Heart right ventricle (tissue), 16 donors: ENCODE measurements around the gene ARHGEF17. TPM values are rescaled to one million over a fixed set of nuclear protein-coding genes. Genes with fewer than 3 reads are reported as not detected.

ENCODE experiments used
- ATAC-seq, 8 donors: fragments of 200-7000 bp; cut with Tn5 transposase; one replicate each; pipeline ENCODE4 v1.9.1; 2020; ENCODE audit warnings: mild to moderate bottlenecking in 8 of 8, moderate library complexity in 8 of 8, moderate number of reproducible peaks in 1 of 8
- DNase-seq, 2 donors: peaks; one replicate each; pipeline ENCODE4 v3.0.0-alpha.2; 2020
- H3K27ac ChIP-seq, 10 donors: fragments of 200-600 bp; sonication (generic) in 2 of 10; one replicate each; pipeline versions ENCODE4 v1.5.0 to v1.8.0; 2020 to 2022; ENCODE audit warnings: mild to moderate bottlenecking in 3 of 10
- H3K27me3 ChIP-seq, 7 donors: fragments of 200-600 bp; one replicate each; pipeline ENCODE4 v1.8.0; 2021 to 2022; ENCODE audit warnings: mild to moderate bottlenecking in 2 of 7
- H3K36me3 ChIP-seq, 9 donors: fragments of 200-600 bp; sonication (generic) in 1 of 9; one replicate each; pipeline versions ENCODE4 v1.5.0 to v1.8.0; 2020 to 2022; ENCODE audit warnings: mild to moderate bottlenecking in 2 of 9
- H3K4me1 ChIP-seq, 9 donors: fragments of 200-600 bp; sonication (generic) in 1 of 9; one replicate each; pipeline versions ENCODE4 v1.5.0 to v1.8.0; 2020 to 2022; ENCODE audit warnings: mild to moderate bottlenecking in 4 of 9
- H3K4me3 ChIP-seq, 10 donors: fragments of 200-600 bp; sonication (generic) in 2 of 10; one replicate each; pipeline versions ENCODE4 v1.5.0 to v1.8.0; 2020 to 2022; ENCODE audit warnings: mild to moderate bottlenecking in 7 of 10, moderate library complexity in 2 of 10
- H3K9me3 ChIP-seq, 11 donors: fragments of 200-600 bp in 10 of 11; sonication (generic) in 2 of 11; one replicate each; pipeline versions ENCODE4 v1.5.0 to v1.8.0; 2013 to 2022; ENCODE audit warnings: mild to moderate bottlenecking in 2 of 11, control low read depth in 1 of 11, moderate library complexity in 1 of 11
- CTCF ChIP-seq, 9 donors: fragments of 200-600 bp; sonication (generic) in 2 of 9; IDR thresholded peaks; one replicate each; pipeline versions ENCODE4 v1.5.0 to v1.8.0; 2021 to 2022; ENCODE audit warnings: antibody characterized with exemption in 9 of 9, mild to moderate bottlenecking in 5 of 9, moderate library complexity in 1 of 9
- WGBS, 2 donors: extraction: QIAGEN DNeasy Blood & Tissue Kit; methylation state at CpG; one replicate each; pipeline ENCODE4 v1.1.7; 2013; ENCODE audit warnings: inconsistent platforms in 1 of 2; 5-methylcytosine and 5-hydroxymethylcytosine counted together
- intact Hi-C, 10 donors: fragments of 100-400 bp; cut with DNase I; formaldehyde crosslinking; loops; one replicate each; pipeline versions ENCODE4 v1.11.1 to v1.14.2; 2022
- polyA plus RNA-seq, 2 donors: library from polyadenylated mRNA; stranded (reverse); fragments of 200-250 nt; gene quantifications; one replicate each; pipeline ENCODE4 v1.2.3, GENCODE V29; 2013
- total RNA-seq, 10 donors: library from RNA; stranded (reverse); fragmentation: NEBNext Ultra II Directional in 3 of 10; extraction: Animal tissue kit (Norgen Biotek cat#: 25700) in 3 of 10; gene quantifications; one replicate each; pipeline versions ENCODE4 v1.2.1 to v1.2.4, GENCODE V29; 2021 to 2023
- donor health status: Arrhythmogenic right ventricular cardiomyopathy.
- donor health status: ischemic (EF 13 %, LVEDD 7.1; RV severe dilation, severe dysfunction).
- donor health status: healthy with polysubstance abuse.
- donor health status: DM: no; HTN: yes; CAD: no.
- donor health status: DM: no; HTN: no; CAD: no.
- donor health status: ischemic (EF 25% LVEDD 6.9; RV normal size, moderate dysfunction).
- donor health status: ischemic (EF 25% LVEDD 5.7; RV mildly dilated, moderate dysfunction).
- donor health status: healthy.
- donor health status: DM: yes; HTN: yes; CAD: no.
- donor health status: Ischemic cardiomyopathy.
- donor health status: ischemic (EF 35%, LVEDD 5.7; RV mildly dilated, moderate dysfunction).
- donor health status: nonischemic (EF 11% LVEDD 7.7; RV severe dilation, severe dysfunction).
- donor health status: DM: yes; HTN: yes; CAD: no.
- donor health status: PGD.
- donor health status: ischemic (EF 29% LVEDD 5.4; RV normal size, mild dysfunction).
- donor health status: nonischemic (EF 23%, LVEDD 6.1; RV moderate dilation, normal function).

Gene ARHGEF17
- total and polyA plus RNA-seq, 12 donors: 38.6 to 67.4 (median 51.2) TPM

- H3K4me1 ChIP-seq: peaks cover 37 to 94% (median 56%) of the 10 kb centered on the region in 9 donors
- peaks cover 0 to 13% (median 0%) of the 10 kb centered on the region in 9 donors for H3K36me3 ChIP-seq
- no peaks in the 10 kb centered on the region for H3K27me3 ChIP-seq
- peak overlapping the region; percentile 45 to 90 (median 78) for H3K27ac ChIP-seq
- intact Hi-C loops: loop anchor here in 8 of 10 donors (1.0 to 2.0 kb wide), 3 partner anchors 28 to 40 kb away; no protein-coding TSS in a partner anchor
- ATAC-seq (peak; percentile 46 to 83 (median 63)), DNase-seq (peak; percentile 88 to 89)
- H3K9me3 ChIP-seq: no peaks in the 10 kb centered on the region
- peak; percentile 96 to 100 (median 99) for TF ChIP-seq CTCF (IDR thresholded peaks at IDR 0.05)
- H3K4me3 ChIP-seq: peak overlapping the region in 4 of 10 donors; percentile 9 to 25 (median 18)
- WGBS, 2 donors: 0 to 6% methylated on average over 4 of the region's 4 CpGs
Measured at GRCh38 chr11:73335204-73335923, 27.3 kb downstream of the ARHGEF17 start.

GRCh38 chr11:73337846-73338245 is 29.8 kb downstream of the ARHGEF17 start:
- H3K27ac ChIP-seq: peak overlapping the region in 2 of 10 donors; percentile 25 to 38
- no peak for TF ChIP-seq CTCF (IDR thresholded peaks at IDR 0.05)
- H3K27me3 ChIP-seq: no peaks in the 10 kb centered on the region
- DNase-seq (no peak), ATAC-seq (no peak)
- H3K4me3 ChIP-seq: no peak overlapping the region
- intact Hi-C loops: loop anchor here in 1 of 10 donors (2.0 kb wide), 1 partner anchor 33 kb away; no protein-coding TSS in a partner anchor
- peaks cover 0 to 13% (median 0%) of the 10 kb centered on the region in 9 donors for H3K36me3 ChIP-seq
- H3K9me3 ChIP-seq: no peaks in the 10 kb centered on the region
- WGBS, 2 donors: 76 to 89% methylated on average over 2 of the region's 2 CpGs
- H3K4me1 ChIP-seq: peaks cover 26 to 88% (median 42%) of the 10 kb centered on the region in 9 donors

- Histone ChIP-seq H3K4me3 (no peak overlapping the region), H3K27me3 (no peaks in the 10 kb centered on the region), H3K27ac (peak overlapping the region in 2 of 10 donors; percentile 25 to 38), H3K36me3 (peaks cover 0 to 13% (median 0%) of the 10 kb centered on the region in 9 donors), H3K4me1 (peaks cover 21 to 87% (median 40%) of the 10 kb centered on the region in 9 donors), H3K9me3 (no peaks in the 10 kb centered on the region)
- no peak for TF ChIP-seq CTCF (IDR thresholded peaks at IDR 0.05)
- 77 to 84% methylated on average over 4 of the region's 4 CpGs for WGBS, 2 donors
- intact Hi-C loops: no loop called here
- no peak for ATAC-seq
- DNase-seq: no peak
Measured at GRCh38 chr11:73338279-73338678, 30.2 kb downstream of the ARHGEF17 start.

- no peak for DNase-seq
- H3K27ac ChIP-seq: no peak overlapping the region
Measured at GRCh38 chr11:73340164-73340563, 32.1 kb downstream of the ARHGEF17 start.

More at GRCh38 chr11:73340164-73340563, 32.1 kb downstream of the ARHGEF17 start:
- intact Hi-C loops: no loop called here
- no peak for TF ChIP-seq CTCF (IDR thresholded peaks at IDR 0.05)
- ATAC-seq: no peak
- Histone ChIP-seq H3K27me3 (no peaks in the 10 kb centered on the region), H3K9me3 (no peaks in the 10 kb centered on the region), H3K4me1 (peaks cover 9 to 87% (median 36%) of the 10 kb centered on the region in 9 donors), H3K36me3 (peaks cover 0 to 13% (median 0%) of the 10 kb centered on the region in 9 donors), H3K4me3 (no peak overlapping the region)
- 70 to 71% methylated on average over 3 of the region's 3 CpGs for WGBS, 2 donors
